GM18873 (cell line): Measurements from ENCODE around the gene EMILIN1.

ENCODE experiments used
- ATAC-seq: cut with Tn5 transposase; IDR thresholded peaks from one replicate; pipeline ENCODE4 v1.9.1; 2021; ENCODE audit warnings: mild to moderate bottlenecking, moderate library complexity, moderate number of reproducible peaks; ENCODE audit not compliant: unreplicated experiment, low FRiP score

Gene EMILIN1

DNA sequence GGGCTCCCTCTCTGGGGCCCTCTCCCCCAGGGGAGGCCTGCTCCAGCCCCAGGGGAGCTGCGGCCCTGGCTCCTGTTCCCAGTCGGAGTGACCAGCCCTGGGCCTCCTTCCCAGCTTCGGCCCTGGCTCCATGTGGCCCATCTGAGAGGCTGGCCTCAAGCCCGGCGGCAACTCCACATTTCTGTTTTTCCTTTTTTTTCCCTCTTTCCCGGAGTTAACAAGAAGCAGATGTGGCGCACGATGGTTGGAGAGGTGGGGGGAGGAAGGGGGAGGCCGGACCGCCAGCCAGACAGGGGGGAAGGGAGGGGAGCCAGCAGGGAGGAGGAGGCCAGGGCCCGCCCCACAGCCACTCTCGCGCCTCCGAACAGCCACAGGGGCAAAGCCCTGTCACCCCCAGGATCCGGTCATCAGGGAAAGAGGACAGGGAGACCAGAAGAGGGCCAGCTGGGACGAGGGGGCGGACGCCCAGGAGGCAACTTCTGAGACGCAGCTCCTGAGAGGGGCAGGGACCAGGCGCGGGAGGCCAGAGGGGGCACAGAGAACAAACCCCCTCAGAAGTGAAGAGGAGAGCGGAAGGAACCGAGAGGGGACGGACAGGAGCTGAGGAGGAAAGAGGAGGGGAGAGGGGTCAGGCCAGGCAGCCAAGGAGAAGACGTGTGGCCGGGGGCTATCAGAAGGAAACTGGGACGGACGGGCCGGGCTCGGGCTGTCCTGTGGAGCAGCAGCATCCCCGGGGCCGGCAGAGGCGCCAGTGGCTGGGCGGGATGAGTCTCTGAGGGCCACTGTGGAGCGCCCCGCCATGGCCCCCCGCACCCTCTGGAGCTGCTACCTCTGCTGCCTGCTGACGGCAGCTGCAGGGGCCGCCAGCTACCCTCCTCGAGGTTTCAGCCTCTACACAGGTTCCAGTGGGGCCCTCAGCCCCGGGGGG, at the start of gene EMILIN1:
Gene EMILIN1 (plus strand): TSS at position 349 of the 928 bp plus-strand sequence. CDS start 451 bp downstream, at position 800.
- ATAC-seq, result no peak

DNA sequence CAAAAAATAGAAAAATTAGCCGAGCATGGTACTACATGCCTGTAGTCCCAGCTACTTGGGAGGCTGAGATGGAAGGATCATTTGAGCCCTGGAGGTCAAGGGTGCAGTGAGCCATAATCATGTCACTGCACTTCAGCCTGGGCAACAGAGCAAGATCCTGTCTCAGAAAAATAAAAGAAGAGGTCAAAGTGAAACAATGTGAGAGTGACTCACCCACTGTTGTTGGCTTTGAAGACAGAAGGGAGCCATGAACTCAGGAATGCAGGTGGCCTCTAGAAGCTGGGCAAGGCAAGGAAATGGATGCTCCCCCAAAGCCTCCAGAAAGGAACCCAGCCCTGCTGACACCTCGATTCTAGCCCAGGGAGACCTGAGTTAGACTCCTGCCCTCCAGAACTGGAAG, 49.4 kb upstream of the EMILIN1 start:
- ATAC-seq, result no peak

GRCh38 chr2:27032495-27033252, 45.7 kb upstream of the EMILIN1 start, which contains the start of gene TMEM214:
Gene TMEM214 (plus strand): TSS chr2:27032965. CDS start chr2:27033016, 51 bp downstream.
- peak; percentile 67 for ATAC-seq

GRCh38 chr2:27033253-27033852, 45.1 kb upstream of the EMILIN1 start:
- ATAC-seq, result no peak

- no peak for ATAC-seq
Observed at GRCh38 chr2:27038012-27038411, 40.4 kb upstream of the EMILIN1 start.

DNA sequence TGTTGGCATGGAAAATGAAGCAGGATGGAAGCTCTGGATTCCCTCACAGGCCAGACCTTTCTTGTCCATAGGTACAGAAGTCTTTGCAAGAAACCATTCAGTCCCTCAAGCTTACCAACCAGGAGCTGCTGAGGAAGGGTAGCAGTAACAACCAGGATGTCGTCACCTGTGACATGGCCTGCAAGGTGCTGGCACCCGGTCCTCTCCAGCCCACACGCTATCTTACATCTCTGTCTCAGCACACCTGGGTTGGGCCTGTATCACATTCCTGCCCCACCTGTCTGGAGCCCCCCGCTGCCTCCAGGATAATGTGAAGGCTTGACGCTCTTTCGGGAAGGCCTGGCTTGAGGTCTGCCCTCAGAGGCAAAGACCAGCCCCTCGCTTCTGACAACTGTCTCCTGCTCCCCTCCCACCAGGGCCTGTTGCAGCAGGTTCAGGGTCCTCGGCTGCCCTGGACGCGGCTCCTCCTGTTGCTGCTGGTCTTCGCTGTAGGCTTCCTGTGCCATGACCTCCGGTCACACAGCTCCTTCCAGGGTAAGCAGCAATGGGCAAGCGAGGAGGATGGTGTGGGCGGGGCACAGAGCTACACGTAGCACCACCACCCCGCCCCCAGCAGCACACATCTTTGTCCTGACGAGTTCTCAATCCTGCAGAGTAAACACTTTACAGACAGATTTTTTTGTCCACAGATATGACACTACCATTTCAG, 39.6 kb upstream of the EMILIN1 start:
- ATAC-seq, result no peak

DNA sequence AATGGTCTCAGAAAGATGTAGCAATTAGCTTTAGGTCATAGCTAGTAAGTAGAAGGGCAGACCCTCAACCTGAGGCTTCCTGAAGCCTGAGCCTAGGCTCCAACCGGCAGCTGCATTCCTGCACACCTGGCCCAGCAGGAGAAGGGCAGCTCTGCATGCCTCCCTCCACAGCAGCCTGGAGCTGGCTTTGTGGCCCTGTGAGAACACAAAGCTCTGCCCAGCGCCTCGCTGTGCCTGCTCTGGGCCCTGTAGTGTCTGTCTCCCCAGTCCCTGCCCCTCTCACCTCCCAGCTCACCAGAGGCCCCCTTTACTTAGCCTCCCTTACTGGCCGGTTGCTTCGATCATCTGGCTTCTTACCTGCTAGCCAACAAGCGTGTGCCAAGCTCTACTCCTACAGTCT, 39.0 kb upstream of the EMILIN1 start:
- no peak for ATAC-seq

GRCh38 chr2:27039871-27040270, 38.5 kb upstream of the EMILIN1 start:
- no peak for ATAC-seq

GRCh38 chr2:27040282-27040681, 38.1 kb upstream of the EMILIN1 start:
- ATAC-seq, result no peak

DNA sequence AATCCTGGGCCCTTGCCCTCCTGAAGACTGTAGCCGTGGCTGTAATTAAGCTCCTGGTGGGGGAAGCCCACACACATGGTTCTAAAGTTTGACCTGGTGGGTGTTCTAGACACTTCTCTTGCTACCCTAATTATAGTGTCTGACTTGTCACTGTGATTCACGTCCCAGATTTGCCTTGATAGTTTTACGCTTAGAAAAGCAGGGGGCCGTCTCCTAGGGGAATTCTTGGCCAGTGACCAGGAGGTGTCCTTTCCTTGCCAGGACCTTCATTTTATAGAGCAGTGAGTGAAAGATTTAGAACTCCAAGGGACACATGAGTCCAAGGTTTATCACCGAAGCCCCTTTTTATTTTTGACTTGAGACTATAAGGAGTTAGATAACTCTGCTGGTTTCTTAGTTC, 36.7 kb upstream of the EMILIN1 start:
- ATAC-seq, result no peak

GRCh38 chr2:27042159-27042661, 36.2 kb upstream of the EMILIN1 start:
- ATAC-seq, result no peak

- ATAC-seq, result no peak
Observed at GRCh38 chr2:27042985-27043634, 35.3 kb upstream of the EMILIN1 start.

- no peak for ATAC-seq
Observed at GRCh38 chr2:27049422-27050280, 28.8 kb upstream of the EMILIN1 start.

GRCh38 chr2:27050281-27050995, 28.0 kb upstream of the EMILIN1 start:
- peak; percentile 45 for ATAC-seq

- ATAC-seq, result peak; percentile 58
Observed at GRCh38 chr2:27050996-27051901, 27.2 kb upstream of the EMILIN1 start, which contains the start of gene AGBL5. Gene AGBL5 (plus strand): TSS chr2:27051668. CDS start chr2:27052959, 1,291 bp downstream.

- no peak for ATAC-seq
Observed at GRCh38 chr2:27051902-27052645, 26.3 kb upstream of the EMILIN1 start.
